Keratinocyte (primary cell): ENCODE results near the gene SCNN1A.

Source experiments
- EZH2 ChIP-seq: IDR thresholded peaks from one replicate; pipeline ENCODE4 v1.6.1; 2012; ENCODE audit warnings: inconsistent platforms, mild to moderate bottlenecking, low read length, moderate library complexity
- TF ChIP-seq, protein P1 (sequence below), 3 experiments: IDR thresholded peaks in 1 of 3; conservative IDR thresholded peaks in 1 of 3; optimal IDR thresholded peaks in 1 of 3; 2 replicates in 2 of 3; 3 replicates in 1 of 3; pipeline versions ENCODE3 to v1.5.1; 2011; ENCODE audit warnings: low read length in 3 of 3, mild to moderate bottlenecking in 3 of 3, moderate library complexity in 2 of 3, control low read depth in 1 of 3, inconsistent platforms in 1 of 3; ENCODE audit not compliant: insufficient read depth in 2 of 3; ENCODE audit errors: extremely low read depth in 1 of 3

DNA sequence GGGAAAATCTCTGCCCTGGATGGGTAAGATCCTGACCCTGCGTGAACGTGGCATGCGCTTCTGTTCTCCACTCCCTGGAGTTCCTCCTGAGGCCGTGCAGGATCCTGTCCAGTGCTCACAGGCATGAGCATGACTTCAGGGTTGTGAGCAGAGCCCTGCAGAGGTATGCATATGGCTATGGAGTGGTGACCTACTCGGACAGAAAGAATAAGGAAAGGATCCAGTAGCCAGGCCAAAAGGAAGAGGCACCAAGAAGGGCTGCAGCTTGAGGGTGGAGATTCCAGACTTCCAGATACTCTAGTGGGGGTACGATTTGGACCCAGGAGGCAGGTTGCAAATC, 48.6 kb upstream of the SCNN1A start:
- TF ChIP-seq, protein P1, sequence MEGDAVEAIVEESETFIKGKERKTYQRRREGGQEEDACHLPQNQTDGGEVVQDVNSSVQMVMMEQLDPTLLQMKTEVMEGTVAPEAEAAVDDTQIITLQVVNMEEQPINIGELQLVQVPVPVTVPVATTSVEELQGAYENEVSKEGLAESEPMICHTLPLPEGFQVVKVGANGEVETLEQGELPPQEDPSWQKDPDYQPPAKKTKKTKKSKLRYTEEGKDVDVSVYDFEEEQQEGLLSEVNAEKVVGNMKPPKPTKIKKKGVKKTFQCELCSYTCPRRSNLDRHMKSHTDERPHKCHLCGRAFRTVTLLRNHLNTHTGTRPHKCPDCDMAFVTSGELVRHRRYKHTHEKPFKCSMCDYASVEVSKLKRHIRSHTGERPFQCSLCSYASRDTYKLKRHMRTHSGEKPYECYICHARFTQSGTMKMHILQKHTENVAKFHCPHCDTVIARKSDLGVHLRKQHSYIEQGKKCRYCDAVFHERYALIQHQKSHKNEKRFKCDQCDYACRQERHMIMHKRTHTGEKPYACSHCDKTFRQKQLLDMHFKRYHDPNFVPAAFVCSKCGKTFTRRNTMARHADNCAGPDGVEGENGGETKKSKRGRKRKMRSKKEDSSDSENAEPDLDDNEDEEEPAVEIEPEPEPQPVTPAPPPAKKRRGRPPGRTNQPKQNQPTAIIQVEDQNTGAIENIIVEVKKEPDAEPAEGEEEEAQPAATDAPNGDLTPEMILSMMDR (optimal IDR thresholded peaks at IDR 0.05 in 1 of 3, IDR thresholded peaks at IDR 0.05 in 1 of 3, conservative IDR thresholded peaks at IDR 0.05 in 1 of 3; ENCODE audit: extremely low read depth in 1 of 3, insufficient read depth in 2 of 3, low read length in 3 of 3): no peak
- TF ChIP-seq EZH2: no peak
